ENCODE results near the gene CFAP119.

The CFAP119 gene

DNA sequence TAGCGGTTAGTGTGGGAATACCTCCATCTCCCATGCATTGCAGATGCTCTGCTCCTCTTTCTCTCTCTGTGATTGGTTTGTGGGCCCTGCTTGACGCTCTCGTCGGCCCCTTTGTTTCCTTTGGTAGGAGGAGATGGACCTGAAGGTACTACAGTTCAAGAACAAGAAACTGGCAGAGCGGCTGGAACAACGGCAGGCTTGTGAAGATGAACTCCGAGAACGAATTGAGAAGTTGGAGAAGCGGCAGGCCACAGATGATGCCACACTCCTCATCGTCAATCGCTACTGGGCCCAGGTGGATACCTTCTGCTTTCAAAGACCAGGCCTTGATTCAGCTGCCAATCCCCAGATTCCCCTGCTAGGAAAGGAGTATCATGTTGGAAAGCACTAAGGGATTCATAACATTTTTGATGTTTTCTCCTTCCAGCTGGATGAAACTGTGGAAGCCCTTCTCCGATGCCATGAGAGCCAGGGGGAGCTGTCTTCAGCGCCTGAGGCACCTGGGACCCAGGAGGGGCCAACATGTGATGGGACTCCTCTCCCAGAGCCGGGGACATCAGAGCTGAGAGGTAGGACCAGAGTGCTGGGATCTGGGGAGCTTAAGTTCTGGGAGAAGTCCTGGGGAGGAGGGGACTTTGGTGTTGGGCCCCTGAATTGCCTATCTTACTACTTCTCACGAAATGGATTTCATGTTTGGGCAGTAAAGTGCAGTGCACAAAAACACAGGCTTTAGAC, 1.3 kb upstream of the CFAP119 start:
- no peak for DNase-seq (ENCODE audit: low read depth, low spot score)

DNA sequence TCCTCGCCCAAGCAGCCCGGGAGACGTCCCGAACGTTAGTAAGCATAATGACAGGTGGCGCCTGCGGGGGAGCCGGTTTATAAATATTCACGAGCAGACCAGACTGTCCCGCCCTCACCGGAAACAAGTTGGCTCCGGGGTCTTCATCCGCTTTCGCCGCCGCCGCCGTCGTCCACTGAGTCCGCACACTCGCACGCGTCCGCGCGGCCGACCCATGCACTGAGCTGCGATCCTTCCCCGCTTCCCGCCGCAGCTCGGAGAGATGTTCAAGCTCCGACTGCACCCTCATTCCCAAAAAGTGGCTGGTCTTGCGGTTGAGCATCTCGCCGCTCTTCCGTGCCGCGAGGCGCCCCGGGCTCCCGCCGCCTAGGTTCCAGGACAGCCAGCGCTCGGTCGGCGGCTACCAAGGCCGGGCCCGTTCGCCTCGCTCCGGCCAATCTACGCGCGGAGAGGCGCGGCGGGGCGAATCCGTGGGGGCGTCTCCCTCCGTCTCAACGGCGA, 385 bp downstream of the CFAP119 start:
- DNase-seq (ENCODE audit: low read depth, low spot score), result no peak

DNA sequence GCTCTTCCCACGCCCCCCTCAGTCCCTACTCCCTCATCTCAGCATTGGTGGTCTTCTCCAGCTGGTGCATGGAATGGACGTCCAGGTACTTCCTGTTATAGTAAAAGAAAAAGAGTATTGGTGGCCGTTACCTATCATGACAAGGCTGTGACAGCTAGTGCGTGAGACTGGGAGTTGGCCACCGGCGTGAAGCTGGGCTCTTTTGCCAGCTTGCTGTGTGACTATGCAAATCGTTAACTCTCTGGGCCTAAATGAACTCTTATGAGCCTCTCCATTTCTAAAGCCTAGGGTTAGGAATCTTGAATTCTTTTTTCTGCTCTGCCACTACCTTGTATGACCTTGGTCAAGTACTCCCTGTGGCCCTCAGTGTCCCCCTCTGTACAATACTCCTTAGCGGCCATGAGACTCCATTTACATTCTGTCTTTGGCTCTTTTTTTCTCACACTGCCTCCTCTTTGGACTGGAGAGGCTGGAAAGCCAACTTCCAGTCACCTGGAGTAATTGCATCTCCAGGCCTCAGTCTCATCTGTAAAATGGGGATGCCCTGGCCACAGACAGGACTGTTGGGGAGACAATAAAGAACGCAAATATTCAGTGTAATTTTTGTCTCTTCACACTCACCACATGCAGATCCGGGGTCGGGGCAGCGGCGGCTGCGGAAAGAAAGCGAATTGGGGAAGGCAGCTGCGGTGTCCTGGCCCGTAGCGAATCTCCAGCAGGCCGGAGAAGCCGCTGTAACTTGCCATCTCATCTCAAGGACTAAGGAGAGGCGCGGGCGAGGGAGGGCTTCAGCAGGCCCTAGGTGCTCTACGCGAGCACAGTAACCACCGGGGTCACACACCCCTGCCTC, 1.1 kb downstream of the CFAP119 start:
- DNase-seq (ENCODE audit: low read depth, low spot score), result no peak

DNA sequence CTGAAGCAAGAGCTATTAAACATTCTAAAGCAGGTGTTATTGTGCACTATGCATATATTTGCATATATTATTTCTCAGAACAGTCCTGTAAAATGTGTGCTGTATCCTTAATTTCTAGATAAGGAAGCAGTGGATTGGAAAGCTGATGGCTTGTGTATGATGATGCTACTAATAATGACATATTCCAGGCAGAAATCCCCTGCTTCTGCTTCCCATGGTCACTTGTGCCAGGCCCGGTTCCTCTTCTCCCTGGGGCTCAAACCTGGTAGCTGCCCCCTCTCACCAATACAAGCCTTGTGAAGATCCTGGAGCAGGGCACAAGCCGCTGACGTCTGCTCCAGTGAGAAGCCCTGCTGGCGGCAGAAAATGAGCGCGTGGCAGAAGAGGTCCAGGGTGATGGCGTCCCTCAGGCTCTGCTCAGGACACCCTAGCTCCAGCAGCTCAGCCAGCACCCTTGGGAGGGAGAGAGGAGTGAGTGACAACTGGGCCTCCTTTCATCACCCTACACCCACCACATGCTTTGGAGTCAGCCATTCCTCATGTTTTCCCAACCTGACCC, 1.8 kb downstream of the CFAP119 start:
- DNase-seq (ENCODE audit: low read depth, low spot score), result no peak

DNA sequence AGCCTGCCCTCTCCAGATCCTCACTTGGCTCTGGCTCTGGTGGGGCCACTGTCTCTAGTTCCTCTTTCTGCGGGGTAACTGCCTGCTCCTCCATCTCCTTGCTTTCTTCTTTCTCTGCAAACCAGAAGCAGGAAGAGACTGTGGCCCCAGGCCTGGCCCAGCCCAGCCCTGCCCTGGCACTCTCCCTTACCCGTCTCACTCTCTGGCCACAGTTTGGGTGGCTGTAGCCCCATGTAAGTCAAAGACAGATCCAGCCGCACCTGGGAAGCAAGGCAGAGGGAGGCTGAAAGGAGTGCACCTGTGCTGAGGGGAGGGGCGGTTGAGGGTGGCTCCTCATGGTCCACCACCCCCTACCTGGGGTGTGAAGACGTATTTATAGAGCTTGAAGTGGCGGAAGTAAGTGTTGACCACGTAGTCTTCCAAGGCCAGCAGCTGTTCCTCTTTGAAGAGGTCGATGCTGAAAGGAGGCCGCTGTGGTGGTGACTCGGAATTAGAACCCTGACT, 2.8 kb downstream of the CFAP119 start:
- no peak for DNase-seq (ENCODE audit: low read depth, low spot score)

DNA sequence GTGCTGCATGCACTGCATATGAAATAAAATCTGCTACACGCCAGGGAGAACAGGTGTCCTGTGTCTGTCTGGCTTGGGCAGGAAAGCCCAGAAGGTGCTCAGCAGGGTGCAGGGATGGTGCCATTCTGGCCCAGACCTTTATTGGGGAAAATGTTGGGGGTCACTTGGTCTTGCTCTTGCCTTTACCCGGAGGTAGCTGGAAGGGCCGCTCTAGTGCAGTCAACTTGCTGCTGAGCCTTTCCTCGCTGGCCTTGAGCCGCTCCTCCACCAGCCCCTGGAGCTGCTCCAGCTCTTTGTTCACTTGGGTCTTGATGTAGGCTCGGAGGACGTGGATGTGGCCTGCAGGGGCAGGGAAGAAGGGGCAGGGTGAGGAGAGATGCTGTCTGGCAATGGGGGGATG, 4.5 kb downstream of the CFAP119 start:
- no peak for DNase-seq (ENCODE audit: low read depth, low spot score)

DNA sequence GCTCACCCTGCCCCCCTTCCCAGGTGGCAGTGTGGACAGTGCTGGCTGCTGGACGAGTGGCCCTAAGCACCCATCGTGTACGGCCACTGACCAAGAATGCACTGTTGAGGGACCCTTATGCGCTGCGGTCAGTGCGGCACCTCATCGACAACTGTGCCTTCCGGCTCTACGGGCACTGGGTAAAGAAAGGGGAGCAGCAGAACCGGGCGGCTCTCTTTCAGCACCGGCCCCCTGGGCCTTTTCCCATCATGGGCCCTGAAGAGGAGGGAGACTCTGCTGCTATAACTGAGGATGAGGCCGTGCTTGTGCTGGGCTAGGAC, 5.1 kb downstream of the CFAP119 start:
- DNase-seq (ENCODE audit: low read depth, low spot score), result no peak

DNA sequence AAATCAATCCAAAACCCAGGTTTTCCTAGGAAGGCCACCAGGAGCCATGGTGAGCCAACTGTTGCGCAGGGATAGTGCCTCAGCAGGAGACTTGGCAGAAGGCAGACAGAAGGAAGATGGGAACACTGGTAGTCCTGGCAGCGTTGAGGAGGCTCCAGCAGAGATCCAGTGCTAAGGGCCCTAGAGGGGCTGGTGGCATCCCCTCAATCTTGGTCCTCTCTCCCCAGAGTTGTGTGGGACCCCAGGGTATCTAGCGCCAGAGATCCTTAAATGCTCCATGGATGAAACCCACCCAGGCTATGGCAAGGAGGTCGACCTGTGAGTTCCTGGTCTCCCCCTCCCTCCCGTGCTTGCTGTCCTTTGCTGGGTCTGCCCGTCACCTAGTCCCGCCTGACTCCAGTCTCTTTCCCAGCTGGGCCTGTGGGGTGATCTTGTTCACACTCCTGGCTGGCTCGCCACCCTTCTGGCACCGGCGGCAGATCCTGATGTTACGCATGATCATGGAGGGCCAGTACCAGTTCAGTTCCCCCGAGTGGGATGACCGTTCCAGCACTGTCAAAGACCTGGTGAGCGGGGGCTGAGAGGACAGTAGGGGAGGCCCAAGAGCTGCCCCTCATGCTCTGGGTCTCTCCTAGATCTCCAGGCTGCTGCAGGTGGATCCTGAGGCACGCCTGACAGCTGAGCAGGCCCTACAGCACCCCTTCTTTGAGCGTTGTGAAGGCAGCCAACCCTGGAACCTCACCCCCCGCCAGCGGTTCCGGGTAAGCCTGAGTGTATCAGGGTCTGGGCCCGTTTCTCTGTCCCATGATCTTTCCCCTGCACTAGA, 5.7 kb downstream of the CFAP119 start:
- no peak for DNase-seq (ENCODE audit: low read depth, low spot score)

DNA sequence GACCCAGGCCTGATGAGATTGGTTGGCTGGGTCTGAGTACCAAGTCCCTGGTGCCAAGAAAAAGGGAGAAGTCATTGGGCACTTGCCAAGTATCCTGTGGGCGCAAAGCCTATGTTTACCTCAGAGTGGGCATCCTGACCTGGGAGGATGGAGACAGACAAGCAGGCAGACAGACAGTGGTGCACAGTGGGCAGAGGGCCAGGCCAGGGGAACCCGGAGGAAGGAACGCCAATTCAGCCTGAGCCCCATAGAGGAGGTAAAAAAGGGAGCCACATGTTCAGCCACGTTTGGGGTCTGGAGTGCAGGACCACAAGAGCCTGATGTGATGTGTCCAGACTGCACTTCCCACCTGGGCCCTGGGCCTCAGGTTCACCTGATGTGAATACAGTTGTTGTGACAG, 8.3 kb downstream of the CFAP119 start:
- DNase-seq (ENCODE audit: low read depth, low spot score), result no peak

DNA sequence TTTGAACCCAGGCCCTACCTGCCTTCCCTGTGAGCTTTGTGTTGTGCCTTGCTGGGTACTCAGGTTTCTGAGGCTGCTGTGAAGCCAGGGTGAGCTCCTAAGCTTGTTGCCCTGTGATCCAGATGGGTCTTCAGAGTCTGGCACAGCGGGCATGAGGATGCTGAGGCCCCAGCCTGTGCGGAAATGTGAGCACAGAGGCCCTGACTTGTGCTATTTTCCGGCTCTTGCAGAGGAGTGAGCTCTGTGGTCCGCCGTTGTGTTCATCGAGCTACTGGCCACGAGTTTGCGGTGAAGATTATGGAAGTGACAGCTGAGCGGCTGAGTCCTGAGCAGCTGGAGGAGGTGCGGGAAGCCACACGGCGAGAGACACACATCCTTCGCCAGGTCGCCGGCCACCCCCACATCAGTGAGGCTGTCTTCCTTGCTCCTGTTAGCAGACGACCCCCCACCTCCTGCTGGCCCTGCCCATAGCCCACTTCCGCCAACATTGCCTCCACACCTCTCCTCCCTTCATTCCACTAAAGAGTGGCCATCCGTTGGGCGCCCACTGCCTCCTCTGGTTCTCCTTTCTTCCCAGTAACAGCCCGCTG, 10.9 kb downstream of the CFAP119 start:
- DNase-seq (ENCODE audit: low read depth, low spot score), result no peak

DNA sequence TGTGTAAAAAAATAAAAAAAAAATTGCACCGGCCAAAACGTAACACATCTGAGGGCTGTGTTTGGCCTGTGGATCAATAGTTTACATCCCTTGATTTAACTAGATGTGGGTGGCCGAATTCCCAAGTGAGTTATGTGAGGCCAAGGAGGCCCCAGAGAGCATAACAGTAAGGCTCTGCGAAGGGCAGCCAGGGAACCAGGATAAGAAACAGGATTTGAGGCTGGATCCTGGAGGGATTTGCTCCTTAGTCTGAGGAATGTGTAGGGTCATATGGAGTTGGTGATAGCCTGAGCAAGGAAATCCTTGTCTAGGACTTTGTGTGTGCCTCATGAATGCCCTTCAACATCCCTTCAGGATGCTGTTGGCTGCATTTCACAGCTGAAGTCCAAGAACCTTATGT, 11.7 kb downstream of the CFAP119 start:
- no peak for DNase-seq (ENCODE audit: low read depth, low spot score)

DNA sequence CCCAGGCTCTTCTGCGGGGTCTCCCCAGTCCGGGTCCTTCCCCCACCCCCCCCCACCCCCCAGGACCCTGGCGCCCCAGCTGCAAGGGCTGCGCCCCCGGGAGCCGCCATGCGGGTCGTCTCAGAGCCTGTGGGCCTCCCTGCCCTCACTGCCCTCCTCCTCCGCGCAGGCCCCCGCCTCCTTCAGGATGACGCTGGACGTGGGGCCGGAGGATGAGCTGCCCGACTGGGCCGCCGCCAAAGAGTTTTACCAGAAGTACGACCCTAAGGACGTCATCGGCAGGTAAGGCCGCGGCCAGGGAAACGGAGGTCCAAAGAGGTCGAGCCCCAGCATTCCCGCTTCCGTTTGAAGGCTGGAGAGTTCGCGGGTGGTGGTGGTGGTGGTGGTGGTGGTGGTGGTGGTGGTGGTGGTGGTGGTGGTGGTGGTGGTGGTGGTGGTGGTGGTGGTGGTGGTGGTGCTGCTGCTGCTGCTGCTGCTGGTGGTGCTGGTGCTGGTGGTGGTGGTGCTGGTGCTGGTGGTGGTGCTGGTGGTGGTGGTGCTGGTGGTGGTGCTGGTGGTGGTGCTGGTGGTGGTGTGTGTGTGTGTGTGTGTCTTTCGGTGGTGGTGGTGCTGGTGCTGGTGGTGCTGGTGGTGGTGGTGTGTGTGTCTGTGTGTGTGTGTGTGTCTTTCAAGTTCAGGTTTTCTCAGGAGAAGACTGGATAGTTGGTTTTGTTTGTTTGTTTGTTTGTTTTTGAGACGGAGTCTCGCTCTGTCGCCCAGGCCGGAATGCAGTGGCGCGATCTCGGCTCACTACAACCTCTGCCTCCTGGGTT, 13.0 kb downstream of the CFAP119 start:
- DNase-seq (ENCODE audit: low read depth, low spot score), result no peak

DNA sequence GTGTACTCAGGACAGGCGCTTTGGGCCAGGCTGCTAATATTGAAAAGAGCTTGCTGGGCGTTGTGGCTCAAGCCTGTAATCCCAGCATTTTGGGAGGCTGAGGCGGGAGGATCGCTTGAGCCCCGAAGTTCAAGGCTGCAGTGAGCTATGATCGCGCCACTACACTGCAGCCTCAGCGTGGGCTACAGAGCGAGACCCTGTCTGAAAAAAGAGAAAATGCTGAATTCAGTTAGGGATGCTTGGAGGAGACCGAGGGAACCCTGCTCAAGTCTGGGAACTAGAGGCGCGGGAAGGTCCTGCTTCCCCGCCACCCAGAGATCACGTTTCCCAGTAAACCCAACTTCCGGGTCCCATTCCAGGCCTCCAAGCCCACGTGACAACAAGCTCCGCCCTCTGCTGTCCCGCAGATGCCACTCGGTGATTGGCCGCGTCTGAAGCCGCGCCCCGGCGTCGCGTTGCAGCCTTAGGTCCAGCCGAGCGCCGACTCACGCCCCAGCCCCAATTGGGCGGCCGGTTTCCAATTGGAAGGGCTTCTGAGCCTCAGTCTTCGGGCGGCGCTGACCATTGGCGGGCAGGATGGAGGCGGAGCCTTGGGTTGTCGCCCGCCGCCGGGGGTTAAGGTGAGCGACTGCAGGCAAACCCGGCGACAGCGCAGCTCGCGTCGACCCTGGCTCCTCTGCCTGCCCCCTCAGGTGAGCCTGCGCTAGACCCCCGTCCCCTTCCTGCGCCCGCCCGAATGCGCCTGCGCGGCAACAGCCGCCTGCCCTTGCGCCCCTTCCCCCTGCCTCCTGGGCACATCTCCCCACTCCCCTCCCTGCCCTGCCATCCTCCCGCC, 13.8 kb downstream of the CFAP119 start, which contains the start of gene PHKG2:
TSS of gene PHKG2 (plus strand) at position 627 of the 835 bp plus-strand sequence. CDS start 396 bp downstream, outside the sequence.
- peak; percentile 98 for DNase-seq (ENCODE audit: low read depth, low spot score)

DNA sequence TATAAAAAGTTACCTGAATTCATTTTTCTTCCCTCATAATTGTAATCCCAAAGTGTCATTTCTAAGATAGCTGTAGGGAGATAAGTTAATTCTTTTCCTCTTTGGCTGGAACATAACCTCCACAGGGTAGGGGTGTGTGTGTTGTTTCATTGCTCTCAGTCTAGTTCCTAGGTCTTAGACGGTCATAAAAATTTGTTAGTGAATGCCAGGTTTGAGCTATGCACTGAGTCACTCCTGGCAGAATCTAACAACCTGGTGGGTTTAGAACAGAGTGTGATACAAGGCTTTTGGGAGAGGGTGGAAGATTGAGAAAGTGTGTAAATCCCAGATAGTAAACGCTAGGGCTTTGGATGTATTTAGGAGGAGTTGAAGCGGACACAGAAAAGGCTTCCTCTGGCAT, 14.5 kb downstream of the CFAP119 start:
- DNase-seq (ENCODE audit: low read depth, low spot score), result no peak

DNA sequence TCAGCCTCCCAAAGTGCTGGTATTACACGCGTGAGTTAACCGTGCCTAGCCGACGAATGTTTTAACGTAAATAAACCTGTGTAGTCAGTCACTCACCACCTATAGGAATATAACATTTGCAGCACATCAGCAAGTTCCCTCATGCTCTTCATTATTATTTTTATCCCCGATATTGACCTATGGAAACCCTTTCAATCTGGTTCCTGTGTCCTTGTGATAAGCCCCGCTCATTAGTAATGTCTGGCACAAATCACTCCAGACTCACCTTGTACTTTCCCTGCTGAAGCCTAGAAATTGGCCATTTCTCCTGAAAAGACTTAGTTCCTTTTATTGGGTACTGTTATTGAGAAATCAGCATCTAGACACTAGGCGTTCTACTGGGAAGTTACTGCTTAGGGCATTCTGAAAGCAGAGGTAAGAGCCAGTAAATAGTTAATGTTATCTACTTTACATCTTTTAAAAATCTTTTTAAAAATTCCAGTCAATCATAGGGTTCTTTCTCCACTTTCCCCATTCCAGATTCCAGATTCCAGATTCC, 15.2 kb downstream of the CFAP119 start:
- no peak for DNase-seq (ENCODE audit: low read depth, low spot score)

DNA sequence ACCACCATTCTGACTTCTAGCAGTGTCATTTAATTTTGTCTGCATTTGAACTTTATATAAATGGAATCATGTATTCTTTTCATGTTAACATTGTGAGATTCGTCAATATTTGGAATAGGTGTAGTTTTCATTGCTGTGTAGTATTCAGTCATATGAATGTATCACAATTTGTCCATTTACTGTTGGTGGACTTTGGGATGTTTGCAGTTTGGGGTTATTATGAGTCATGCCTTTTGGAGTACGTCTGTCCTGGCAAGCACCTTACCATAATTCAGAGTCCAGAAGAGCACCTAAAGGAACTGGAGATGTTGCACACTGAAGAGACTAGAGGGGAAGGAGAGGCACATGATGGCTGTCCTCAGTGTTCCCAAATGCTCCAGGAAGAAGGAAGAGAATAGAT, 16.8 kb downstream of the CFAP119 start:
- DNase-seq (ENCODE audit: low read depth, low spot score), result no peak

DNA sequence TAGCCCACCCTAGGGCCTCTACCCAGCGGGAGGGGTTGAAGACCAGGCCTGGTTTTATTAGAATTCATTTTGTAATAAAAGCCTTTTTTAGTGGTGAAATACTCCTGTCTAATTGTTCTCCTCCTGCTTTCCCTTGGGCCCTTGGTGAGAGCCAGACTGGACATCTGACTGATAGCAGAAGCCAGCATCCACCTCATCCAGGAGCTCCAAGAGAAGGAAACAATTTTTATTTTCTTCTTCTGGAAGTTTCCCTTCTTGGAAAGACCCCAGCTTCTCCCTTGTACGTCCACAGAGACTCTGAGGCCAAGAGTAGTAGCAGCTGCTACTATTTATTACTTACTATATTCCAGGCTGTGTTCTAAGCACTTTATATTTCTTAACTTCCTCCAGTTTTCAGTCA, 17.7 kb downstream of the CFAP119 start:
- no peak for DNase-seq (ENCODE audit: low read depth, low spot score)

DNA sequence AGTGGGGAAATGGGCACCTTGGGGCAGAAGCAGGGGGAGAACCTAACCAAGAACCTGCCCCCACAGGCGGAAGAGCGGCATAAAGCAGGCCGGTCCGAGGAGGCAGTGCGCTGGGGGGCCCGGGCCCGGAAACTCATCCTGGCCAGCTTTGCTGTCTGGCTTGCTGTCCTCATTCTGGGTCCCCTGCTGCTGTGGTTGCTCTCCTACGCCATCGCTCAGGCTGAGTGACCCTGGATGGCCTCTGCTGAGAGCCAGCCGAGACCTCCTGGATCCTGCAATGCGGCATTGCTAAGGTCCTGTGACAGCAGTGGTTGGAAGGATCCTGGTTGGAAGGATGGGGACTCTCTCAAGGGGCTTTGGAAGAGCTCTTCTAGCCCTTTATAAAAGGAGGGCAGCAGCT, 18.1 kb downstream of the CFAP119 start:
- DNase-seq (ENCODE audit: low read depth, low spot score), result no peak

DNA sequence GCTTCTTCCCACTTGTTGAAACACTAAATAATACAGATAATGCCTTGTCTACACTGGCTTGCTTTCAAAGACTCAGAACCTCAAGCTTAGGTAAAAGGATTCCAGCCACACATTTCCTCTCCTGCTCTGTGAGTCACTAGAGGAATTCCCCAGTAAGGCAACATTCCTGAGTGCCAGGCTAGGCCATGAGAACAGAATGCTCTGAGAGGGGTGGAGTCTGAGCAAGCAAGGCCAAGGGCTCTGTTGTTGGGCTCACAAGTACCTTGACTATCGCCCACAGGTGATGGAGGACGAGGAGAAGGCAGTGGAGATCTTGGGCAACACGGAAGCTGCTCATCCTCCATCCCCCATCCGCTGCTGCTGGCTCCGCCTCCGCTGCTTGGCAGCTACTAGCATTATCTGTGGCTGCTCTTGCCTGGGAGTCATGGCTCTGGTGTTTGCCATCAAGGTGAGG, 20.4 kb downstream of the CFAP119 start:
- DNase-seq (ENCODE audit: low read depth, low spot score), result no peak
